HG03196 (cell line): Measurements from ENCODE around the gene IL17REL.
A peak's percentile ranks its signal among the peaks of the same experiment; 100 is the strongest.
"Not testable (repeated sequence)": the region's sequence is repeated elsewhere in the genome, so short reads cannot be mapped to it uniquely, and the experiment has no call there.

ENCODE experiments used
- ATAC-seq: cut with Tn5 transposase; IDR thresholded peaks from one replicate; pipeline ENCODE4 v1.9.1; 2021; ENCODE audit not compliant: unreplicated experiment

The IL17REL gene

GRCh38 chr22:49992921-49993648 lies 19.5 kb downstream of the IL17REL start:
- ATAC-seq: no peak

GRCh38 chr22:49991907-49992533 lies 20.5 kb downstream of the IL17REL start:
- ATAC-seq: no peak

- no peak for ATAC-seq
Measured at GRCh38 chr22:49991167-49991566, 21.4 kb downstream of the IL17REL start.

- not testable (repeated sequence) for ATAC-seq
Measured at GRCh38 chr22:49989826-49990225, 22.7 kb downstream of the IL17REL start.

- ATAC-seq: no peak
Measured at GRCh38 chr22:49986325-49986724, 26.2 kb downstream of the IL17REL start.

- ATAC-seq: no peak
Measured at GRCh38 chr22:49983148-49984042, 29.2 kb downstream of the IL17REL start.

- not testable (repeated sequence) for ATAC-seq
Measured at GRCh38 chr22:49981799-49982198, 30.8 kb downstream of the IL17REL start.

GRCh38 chr22:49979587-49980264 lies 32.8 kb downstream of the IL17REL start:
- no peak for ATAC-seq

- ATAC-seq: no peak
Measured at GRCh38 chr22:49977578-49977977, 35.0 kb downstream of the IL17REL start.

GRCh38 chr22:49976439-49977175 lies 36.0 kb downstream of the IL17REL start:
- no peak for ATAC-seq

- no peak for ATAC-seq
Measured at GRCh38 chr22:49975543-49976389, 36.8 kb downstream of the IL17REL start.

GRCh38 chr22:49973018-49973961 lies 39.3 kb downstream of the IL17REL start:
- ATAC-seq: no peak

- ATAC-seq: no peak
Measured at GRCh38 chr22:49972163-49973017, 40.2 kb downstream of the IL17REL start.

GRCh38 chr22:49971232-49972162 lies 41.1 kb downstream of the IL17REL start:
- peak; percentile 22 for ATAC-seq

- ATAC-seq: peak; percentile 52
Measured at GRCh38 chr22:49970528-49971231, 41.9 kb downstream of the IL17REL start.
